ENCODE measurements around the gene GRAMD2A.

GRAMD2A gene

DNA sequence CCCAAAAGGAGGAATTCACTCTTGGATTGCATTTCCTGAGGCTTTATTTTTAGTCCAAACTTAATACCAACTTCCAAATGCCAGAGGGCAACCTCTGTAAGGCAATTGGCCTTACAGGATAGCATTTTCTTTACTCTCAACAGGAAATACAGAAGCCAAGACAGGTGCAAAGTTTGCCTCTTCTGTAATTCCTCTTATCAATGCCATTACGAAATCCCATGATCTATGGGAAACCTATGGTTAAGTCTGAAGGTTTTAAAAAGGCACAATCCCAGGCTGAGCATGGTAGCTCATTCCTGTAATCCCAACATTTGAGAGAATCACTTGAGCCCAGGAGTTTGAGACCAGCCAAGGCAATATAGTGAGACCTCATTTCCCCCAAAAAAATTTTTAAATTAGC is 18.5 kb upstream of the GRAMD2A start:
- no peak for DNase-seq

GRCh38 chr15:72207558-72208085 is 10.0 kb upstream of the GRAMD2A start:
- no peak for DNase-seq

GRCh38 chr15:72206677-72207000 is 9.1 kb upstream of the GRAMD2A start:
- no peak for DNase-seq

DNA sequence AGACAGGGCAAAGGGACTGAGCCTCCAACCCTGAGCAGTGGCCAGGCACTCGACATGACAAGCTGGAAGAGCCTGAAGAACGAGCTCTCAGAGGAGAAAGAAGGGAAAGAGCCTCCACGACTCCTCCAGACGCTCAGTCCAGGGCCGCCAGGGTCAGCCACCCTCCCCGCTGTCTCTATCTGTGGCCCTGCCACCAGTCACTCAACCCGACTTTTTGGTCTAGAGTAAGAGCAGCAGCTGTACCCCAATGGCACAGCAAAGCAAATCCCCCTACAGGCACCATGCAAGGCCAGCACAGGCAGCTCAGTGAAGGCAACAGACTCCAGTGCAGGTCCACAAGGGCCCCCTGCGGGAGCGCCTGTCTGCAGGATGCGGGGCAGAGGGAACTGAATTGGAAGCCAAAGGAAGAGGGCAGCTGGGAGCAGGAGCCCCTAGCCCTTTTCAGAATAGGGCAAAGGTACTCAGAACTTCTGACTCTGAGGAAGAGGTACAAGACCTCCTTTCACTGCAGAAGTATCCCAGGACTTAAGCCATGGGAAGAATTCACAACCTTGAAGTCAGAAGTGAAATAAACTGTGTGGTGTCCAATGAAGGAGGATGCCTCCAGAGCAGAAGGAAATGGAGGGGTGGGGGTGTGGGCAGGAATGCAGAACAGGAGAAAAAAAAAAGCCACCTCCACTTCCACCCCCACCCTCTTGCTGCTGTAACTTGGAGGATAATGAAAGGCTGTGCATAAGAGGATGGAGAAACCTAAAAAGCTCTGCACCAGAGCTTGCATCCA is 8.5 kb upstream of the GRAMD2A start:
- DNase-seq, result no peak

GRCh38 chr15:72205273-72205672 is 7.7 kb upstream of the GRAMD2A start:
- DNase-seq, result no peak

DNA sequence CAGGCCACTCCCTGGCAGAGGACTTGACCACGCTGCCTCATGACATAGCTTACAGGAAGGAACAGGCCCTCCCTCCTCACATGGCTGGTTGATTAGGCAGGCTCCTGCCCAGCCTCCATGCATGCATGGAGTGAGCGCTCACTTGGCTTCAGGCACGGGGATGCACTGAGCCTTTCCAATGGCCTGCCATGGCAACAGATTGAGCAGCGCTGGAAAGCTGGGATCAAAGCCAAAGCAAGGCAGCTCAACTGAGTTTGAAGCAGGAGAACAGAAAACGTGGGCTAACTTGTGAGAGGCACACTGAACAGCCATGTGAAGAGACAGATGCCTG is 5.9 kb upstream of the GRAMD2A start:
- no peak for DNase-seq

- DNase-seq, result no peak
Observed at GRCh38 chr15:72202801-72203506, 5.4 kb upstream of the GRAMD2A start.

GRCh38 chr15:72202302-72202701 is 4.7 kb upstream of the GRAMD2A start:
- DNase-seq, result no peak

DNA sequence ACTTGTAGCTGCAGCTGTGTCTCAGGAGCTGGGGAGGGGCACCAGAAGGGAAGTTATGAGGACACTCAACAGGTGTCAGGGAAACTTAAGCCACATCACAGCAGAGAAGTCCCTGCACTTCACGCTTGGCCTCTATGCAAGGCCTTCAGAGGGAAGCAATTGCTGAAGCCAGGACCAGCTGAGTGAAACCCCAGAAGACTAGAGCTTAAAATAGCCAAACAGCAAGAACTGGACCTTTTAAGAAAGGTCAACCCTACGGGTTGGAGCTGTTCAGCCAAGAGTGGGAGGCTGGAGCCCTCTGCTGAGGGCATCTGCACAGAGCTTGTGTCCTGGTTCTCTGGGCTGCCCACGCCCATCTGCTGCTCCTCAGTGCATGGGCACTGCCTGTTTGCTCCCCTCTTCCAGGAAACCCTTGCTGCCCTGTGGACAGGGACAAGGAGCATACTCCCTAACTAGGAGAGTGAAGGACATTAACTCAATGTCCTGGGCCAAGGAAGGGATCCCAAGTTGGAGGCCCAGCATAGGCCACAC is 3.9 kb upstream of the GRAMD2A start:
- DNase-seq, result no peak

DNA sequence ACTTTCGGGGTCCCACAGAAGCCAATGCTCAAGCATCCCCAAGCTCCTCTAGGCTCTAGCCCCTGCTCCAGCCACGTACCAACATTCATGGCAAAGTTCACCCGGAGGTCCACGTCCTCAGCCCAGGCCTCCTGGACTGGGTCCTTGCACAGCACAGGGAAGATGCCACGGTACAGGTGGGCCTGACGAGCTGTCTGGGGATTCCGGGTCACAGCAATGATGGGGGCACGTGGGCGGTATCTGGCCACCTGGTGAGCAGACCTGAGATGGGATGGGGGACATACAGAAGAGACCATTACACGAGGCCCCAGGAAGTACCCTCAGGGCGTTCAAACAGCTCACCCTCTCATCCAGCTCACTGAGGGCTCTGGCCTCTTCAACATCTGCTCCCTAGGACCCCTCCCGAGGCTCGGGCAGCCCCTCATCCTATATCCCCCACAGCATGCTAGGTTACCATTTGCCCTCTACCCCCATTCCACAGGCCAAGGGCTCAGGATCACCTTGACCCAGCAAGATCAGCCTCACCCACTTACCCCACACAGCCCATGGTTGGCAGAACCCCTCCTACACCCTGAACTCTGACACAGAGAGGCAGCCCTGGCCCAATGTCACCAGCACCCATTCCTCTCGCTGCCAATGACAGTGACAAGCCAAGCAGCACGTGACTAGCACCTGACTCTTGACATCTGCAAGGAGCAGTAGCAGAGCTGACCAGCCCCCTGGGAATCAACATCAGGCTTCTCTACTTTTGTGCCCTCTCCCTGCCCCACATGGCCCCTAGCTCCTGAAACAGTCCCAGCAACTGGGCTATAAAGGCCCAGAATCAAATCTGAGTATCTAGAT is 3.0 kb upstream of the GRAMD2A start:
- DNase-seq, result no peak

DNA sequence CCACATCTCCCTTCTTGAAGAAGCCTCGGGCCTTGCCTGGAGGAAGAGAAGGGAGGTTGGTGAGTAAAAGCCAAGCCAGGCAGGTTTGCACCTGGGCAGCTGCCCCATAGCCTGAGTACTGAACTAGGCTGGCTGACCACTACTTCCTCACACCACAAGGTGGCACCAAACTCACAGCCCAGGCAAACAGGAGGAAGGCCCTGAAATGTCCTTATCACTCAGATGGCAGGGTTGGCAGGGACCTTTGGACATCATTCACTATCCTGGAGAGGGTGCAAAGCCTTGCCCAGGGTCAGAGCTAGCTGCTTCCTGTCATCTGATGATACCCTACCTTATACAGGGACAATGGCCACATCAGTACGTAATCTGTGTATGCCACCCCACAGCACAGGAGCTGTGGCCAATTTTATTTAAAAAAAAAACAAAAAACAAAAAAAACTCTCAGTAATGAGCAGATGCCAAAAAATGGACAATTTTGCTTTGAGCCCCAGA is 2.2 kb upstream of the GRAMD2A start:
- peak; percentile 68 to 82 for DNase-seq

- DNase-seq, result no peak
Observed at GRCh38 chr15:72199205-72199515, 1.6 kb upstream of the GRAMD2A start.

DNA sequence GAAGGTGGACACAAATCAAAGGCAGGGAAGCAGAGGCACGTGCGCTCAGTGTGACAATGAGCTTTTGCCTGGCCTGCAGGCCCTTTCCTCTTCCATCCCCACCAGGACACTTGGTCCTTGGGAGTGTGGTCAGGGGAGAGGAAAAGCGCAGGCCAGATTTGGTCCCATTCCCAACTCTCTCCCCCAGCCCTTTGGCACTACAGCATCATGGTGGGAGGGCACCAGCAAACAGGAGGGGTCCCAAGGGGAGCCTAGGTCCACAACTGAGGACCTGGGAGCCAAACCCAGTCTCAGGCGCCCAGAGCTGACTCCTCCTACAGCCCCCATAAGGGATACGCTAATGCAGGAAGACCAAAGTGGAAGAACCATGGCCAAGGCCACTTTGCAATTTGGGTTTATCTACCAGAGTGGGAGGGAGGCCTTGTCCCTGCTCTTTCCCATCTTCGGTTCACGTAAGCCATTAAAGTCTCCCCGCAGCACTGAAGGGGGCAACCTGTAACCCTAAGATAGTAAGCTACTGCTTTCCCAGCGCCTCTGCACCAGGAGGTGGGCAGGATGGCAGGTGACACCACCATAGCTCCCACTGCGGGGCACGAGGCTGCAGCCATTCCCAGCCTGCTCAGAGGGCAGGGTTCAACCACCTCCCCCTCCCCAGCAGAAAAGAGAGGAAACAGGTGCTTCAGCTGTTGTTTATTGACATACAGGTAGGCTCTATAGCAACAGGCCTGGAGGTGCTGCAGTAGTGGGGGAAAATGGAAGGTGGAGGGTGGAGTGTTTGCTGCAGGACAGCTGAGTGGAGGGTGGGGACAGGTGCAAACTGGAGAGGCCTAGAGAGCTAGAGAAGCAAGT is 993 bp upstream of the GRAMD2A start:
- DNase-seq, result no peak

GRCh38 chr15:72197041-72197459 is 537 bp downstream of the GRAMD2A start:
- DNase-seq, result no peak

DNA sequence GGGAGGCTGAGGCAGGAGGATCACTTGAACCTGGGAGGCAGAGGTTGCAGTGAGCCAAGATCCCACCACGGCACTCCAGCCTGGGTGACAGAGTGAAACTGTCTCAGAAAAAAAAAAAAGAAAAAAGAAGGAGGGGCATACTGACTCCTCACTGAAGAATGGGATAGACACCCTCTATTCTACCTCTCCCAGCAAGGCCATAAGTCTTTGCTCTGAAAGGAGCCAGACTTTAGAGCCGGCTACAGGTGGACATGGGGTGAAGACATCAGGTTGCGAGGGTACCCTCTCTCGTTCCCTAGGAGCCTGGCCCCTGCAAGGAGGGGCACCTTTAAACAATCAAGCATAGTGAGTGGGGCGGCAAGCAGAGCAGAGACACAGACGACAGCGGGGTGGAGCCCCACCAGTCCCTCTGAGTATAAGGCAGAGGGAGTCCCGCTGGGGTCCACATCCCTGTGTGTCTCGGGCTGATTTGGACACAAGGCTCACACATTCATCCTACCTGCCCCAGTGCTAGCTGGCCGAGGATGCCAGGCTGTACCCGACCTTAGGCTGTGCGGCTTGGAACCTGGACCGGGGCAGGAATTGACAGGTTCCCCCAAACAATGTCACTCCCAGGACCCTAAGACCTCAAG is 1.1 kb downstream of the GRAMD2A start:
- no peak for DNase-seq

DNA sequence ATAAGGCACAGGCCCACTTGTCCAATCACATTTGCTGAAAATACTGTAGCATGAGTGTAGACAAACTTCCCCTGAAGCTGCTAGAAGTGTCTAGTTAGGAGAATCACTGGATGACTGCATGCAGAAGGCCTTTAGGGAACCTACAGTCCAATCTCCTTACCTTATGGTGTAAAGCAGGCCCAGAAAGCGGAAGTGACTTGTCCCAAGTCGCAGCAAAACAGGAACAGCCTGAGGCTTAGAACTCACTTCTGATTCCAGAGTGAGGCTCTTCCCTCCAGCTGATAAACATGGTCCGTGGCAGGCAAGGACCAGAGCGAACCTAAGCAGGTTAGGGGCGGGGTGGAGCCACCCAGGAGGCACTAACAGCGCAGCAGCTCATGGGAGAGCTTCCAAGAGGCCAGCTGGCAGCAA is 2.5 kb downstream of the GRAMD2A start:
- DNase-seq, result no peak

- DNase-seq, result no peak
Observed at GRCh38 chr15:72193836-72194396, 3.7 kb downstream of the GRAMD2A start.

DNA sequence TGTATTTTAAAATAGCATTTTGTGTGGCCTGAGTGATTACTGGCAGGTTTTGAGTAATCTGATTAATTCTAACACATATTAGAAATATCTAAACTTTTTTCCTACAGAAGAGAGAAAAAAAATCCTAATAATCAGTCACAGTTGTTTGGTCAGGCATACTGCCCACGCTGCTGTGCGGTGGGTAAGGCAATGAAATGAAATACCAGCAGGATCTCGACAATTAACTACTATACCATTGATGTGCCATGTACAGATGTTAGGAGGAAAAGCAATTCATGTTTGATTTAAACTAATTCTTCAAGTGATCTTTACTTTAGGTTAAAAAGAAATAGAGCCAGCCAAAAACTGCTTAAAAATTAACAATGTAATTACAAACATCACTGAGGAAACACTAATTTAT is 5.2 kb downstream of the GRAMD2A start:
- no peak for DNase-seq

- DNase-seq, result no peak
Observed at GRCh38 chr15:72189250-72189902, 8.2 kb downstream of the GRAMD2A start.

- DNase-seq, result no peak
Observed at GRCh38 chr15:72184165-72184811, 13.3 kb downstream of the GRAMD2A start.
